ENCODE data around the gene TTLL6. TPM values are rescaled to one million over a fixed set of nuclear protein-coding genes. Genes with fewer than 3 reads are reported as not detected.

The TTLL6 gene
- total RNA-seq, 1 donor from 2014 or later = not detected

DNA sequence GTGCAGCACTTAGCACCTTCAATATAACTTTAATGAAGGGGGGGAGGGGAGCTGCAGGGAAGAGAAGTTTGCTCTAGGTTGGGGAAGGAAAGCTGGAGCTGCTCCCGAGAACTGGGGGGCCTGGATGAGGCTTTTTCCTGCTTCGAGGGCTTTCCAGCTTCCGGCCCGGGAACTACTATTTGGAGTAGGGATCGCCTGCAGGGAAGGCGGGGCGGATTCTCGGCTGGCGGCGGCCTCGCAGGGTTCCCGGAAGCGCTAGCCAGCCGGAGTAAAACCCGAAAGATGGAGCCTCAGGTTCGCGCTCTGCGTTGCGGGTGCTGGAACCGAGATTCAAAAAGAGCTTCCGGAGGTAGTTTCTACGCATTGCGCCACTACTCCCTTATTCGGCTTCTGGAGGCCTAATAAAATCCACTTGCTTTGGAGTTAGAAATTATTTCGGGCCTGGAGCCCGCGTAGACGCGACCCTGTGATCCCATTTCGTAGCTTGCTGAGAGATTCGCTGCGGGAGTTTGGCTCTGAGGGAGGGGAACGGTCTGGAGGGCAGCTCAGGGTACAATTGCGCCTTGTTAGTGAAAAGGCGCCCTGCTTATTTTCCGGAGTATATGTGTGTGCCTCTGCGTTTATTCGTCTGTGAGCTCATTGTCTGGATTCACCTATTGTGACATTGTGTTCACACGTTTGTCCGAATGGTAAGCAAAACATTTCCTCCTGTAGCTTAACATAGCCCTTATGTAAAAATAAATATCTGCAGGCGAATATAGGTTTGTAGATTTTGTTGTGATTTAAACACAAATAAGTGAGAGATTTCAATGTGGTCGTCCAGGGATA is 93.4 kb downstream of the TTLL6 start:
- Histone ChIP-seq H3K36me3 (ENCODE audit: control insufficient read depth, insufficient read depth, low read length) (no peaks in the 10 kb centered on the region), H3K4me3 (ENCODE audit: low read depth, low read length) (no peak overlapping the region), H3K27me3 (ENCODE audit: control insufficient read depth, insufficient read depth, low read length) (peaks cover 90% of the 10 kb centered on the region)
- TF ChIP-seq, protein P1, sequence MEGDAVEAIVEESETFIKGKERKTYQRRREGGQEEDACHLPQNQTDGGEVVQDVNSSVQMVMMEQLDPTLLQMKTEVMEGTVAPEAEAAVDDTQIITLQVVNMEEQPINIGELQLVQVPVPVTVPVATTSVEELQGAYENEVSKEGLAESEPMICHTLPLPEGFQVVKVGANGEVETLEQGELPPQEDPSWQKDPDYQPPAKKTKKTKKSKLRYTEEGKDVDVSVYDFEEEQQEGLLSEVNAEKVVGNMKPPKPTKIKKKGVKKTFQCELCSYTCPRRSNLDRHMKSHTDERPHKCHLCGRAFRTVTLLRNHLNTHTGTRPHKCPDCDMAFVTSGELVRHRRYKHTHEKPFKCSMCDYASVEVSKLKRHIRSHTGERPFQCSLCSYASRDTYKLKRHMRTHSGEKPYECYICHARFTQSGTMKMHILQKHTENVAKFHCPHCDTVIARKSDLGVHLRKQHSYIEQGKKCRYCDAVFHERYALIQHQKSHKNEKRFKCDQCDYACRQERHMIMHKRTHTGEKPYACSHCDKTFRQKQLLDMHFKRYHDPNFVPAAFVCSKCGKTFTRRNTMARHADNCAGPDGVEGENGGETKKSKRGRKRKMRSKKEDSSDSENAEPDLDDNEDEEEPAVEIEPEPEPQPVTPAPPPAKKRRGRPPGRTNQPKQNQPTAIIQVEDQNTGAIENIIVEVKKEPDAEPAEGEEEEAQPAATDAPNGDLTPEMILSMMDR (IDR thresholded peaks at IDR 0.05; ENCODE audit: insufficient read depth, low read length, severe bottlenecking) = no peak
- DNase-seq (ENCODE audit: low read depth) = no peak
- FAIRE-seq = no peak

DNA sequence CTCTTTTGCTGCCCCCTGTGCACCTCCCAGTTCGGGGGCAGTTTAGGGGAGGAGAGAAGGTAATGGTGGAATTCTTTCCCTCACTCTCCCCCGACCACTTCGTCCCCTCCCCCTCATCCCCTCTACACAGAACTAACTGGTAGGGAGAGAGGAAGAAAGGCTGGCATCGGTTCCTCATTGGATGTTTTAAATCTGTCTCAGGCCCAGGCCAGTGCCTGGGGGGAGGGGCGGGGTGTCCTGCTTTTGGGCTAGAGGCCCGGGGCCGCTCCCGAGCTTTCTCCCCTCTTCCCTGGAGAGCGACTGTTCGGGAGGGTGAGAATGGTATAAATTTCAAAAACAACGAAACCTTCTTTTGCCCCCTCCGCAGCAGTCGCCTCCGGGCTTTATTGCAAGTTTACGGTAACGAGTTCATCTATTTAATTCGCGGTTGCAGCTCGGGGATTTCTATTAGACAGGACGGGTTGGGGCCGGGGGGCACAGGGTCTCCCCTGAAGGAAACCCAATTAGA is 94.1 kb downstream of the TTLL6 start, which contains the start of gene PRAC2:
Gene PRAC2, plus strand, starts transcription at position 271 of the 508 bp plus-strand sequence. CDS start 1,226 bp downstream, outside the sequence.
- Histone ChIP-seq H3K4me3 (ENCODE audit: low read depth, low read length) (no peak within 1 kb of the TSS), H3K27me3 (ENCODE audit: control insufficient read depth, insufficient read depth, low read length) (peaks cover 90% of the 10 kb centered on the region), H3K36me3 (ENCODE audit: control insufficient read depth, insufficient read depth, low read length) (no peaks in the 10 kb centered on the region)
- FAIRE-seq (no peak), DNase-seq (ENCODE audit: low read depth) (no peak)
- TF ChIP-seq, protein P1 (IDR thresholded peaks at IDR 0.05; ENCODE audit: insufficient read depth, low read length, severe bottlenecking) = no peak

DNA sequence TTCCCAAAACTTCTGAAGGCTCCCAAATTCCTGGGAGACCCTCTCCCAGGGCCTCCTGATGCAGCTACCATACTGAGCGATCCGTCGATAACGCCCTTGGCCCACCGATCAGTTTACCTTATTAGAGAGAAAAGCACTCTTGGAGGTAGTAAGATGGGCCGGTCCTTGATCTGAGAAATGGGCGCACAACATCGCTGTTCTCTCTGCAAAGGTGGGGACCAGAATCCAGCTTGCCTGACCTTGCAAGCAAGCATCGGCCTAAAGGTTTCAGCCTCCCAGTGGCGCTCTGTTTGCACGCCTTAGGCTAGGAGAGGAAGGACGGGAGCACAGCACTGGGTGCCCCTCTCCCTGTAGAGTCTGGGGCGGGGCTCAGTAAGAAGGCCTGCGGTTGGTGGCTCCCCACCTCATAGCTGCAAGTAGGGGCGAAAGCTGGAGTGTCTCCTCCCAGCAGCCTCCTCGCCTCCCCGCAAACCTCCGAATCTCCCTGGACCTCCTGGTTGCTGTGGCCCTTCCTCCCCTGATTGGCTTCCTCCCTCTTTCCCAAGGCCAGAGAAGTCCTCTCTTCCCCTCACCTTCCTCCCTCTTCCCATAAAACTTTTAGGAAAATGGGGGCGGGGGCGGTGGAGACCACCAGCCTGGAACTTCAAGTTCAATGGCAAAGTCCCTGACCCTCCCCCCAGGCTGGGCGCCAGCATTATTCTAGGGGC is 94.7 kb downstream of the TTLL6 start, which contains the start of gene PRAC1:
Gene PRAC1, minus strand, starts transcription at position 318 of the 707 bp plus-strand sequence. Its CDS starts 126 bp downstream, at position 192.
- no peak for FAIRE-seq
- H3K36me3 ChIP-seq (ENCODE audit: control insufficient read depth, insufficient read depth, low read length) = no peaks in the 10 kb centered on the region
- TF ChIP-seq, protein P1 (IDR thresholded peaks at IDR 0.05; ENCODE audit: insufficient read depth, low read length, severe bottlenecking) = no peak
- H3K4me3 ChIP-seq (ENCODE audit: low read depth, low read length) = no peak within 1 kb of the TSS
- no peak for DNase-seq (ENCODE audit: low read depth)
- peaks cover 88% of the 10 kb centered on the region for H3K27me3 ChIP-seq (ENCODE audit: control insufficient read depth, insufficient read depth, low read length)

DNA sequence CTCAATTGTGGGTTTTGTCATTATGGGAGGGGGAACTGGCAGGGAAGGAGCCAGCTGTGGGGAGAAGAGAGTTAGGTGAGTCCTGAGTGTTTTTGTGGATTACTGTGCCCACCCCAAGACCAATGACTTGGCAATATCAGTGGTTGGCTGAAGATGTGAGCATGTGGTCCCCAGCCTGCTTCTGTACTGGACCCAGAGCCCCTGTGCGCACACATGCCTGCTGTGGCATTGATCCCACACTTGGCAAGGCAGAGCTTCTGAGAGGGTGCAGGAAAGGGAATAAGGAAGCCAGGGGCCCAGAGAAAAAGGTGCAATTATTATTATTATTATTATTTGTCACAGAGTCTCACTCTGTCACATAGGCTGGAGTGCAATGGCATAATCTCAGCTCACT is 96.0 kb downstream of the TTLL6 start:
- FAIRE-seq = no peak
- no peaks in the 10 kb centered on the region for H3K36me3 ChIP-seq (ENCODE audit: control insufficient read depth, insufficient read depth, low read length)
- DNase-seq (ENCODE audit: low read depth) = no peak
- TF ChIP-seq, protein P1 (IDR thresholded peaks at IDR 0.05; ENCODE audit: insufficient read depth, low read length, severe bottlenecking) = no peak
- H3K27me3 ChIP-seq (ENCODE audit: control insufficient read depth, insufficient read depth, low read length) = peaks cover 80% of the 10 kb centered on the region
- H3K4me3 ChIP-seq (ENCODE audit: low read depth, low read length) = no peak overlapping the region

DNA sequence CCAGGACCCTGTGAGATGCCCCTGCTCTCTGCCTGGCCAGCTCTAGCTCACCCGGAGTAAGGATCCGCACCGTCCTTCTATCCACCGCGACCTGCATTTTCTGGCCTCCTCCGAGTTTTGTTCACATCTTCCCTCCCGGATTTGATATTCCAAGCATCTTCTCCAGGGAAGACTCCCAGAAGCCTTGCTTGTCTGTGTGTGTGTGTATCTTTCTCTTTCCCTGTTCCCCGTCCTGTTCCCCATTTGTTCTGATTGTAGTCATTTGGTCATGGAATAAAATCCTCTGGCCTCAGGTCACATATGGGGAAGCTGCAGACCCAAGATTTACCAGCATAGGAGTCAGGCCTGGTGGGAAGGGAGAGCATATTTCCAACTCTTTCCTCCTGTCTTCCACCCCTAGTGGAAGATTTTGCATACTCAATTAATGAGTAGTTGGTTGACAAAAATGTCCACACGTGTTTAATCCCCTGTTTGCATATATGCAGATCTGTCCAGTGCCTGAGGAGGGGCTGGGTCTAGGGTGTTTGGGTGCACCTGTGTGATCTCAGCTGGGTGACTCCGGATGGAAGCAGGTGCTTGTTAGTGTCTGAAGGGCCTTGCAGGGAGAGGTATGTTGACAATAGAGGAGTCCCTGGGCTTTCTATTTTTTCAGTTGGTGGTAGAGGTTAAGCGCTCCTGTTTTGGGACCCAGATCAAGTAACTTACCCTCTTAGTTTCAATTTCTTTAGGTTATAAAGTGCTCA is 96.6 kb downstream of the TTLL6 start:
- TF ChIP-seq, protein P1 (IDR thresholded peaks at IDR 0.05; ENCODE audit: insufficient read depth, low read length, severe bottlenecking) = no peak
- peaks cover 76% of the 10 kb centered on the region for H3K27me3 ChIP-seq (ENCODE audit: control insufficient read depth, insufficient read depth, low read length)

More for the DNA sequence above, 96.6 kb downstream of the TTLL6 start:
- no peak for DNase-seq (ENCODE audit: low read depth)
- no peak for FAIRE-seq
- H3K4me3 ChIP-seq (ENCODE audit: low read depth, low read length) = no peak overlapping the region
- H3K36me3 ChIP-seq (ENCODE audit: control insufficient read depth, insufficient read depth, low read length) = no peaks in the 10 kb centered on the region

Measured in bronchial epithelial cell (primary cell).